ENCODE results near the gene TMTC1. TPM values are rescaled to one million over a fixed set of nuclear protein-coding genes. Genes with fewer than 3 reads are reported as not detected.

The TMTC1 gene
- total RNA-seq, 2 experiments from 2014 or later, result not detected

GRCh38 chr12:29516431-29516875 lies 267.3 kb downstream of the TMTC1 start:
- no peaks in the 10 kb centered on the region for H3K4me1 Mint-ChIP-seq (ENCODE audit: low read depth)
- no peak for TF ChIP-seq CTCF (IDR thresholded peaks at IDR 0.05)

GRCh38 chr12:29510591-29511185 lies 273.1 kb downstream of the TMTC1 start:
- DNase-seq (no peak), ATAC-seq (no peak)
- H3K9me3 Mint-ChIP-seq, result no peaks in the 10 kb centered on the region
- no peak for TF ChIP-seq CTCF (IDR thresholded peaks at IDR 0.05)
- no peak overlapping the region for H3K4me3 Mint-ChIP-seq
- H3K36me3 Mint-ChIP-seq (ENCODE audit: low read depth), result no peaks in the 10 kb centered on the region
- POLR2A ChIA-PET, result no interaction called here
- CTCF ChIA-PET, result interaction anchor here (1.4 to 1.5 kb wide), 2 partner anchors 8 to 11 kb away, joined by 4 to 6 read pairs; no protein-coding TSS in a partner anchor
- no peak overlapping the region for H3K27ac Mint-ChIP-seq
- H3K27me3 Mint-ChIP-seq, result peaks cover 15% of the 10 kb centered on the region
- no peaks in the 10 kb centered on the region for H3K4me1 Mint-ChIP-seq (ENCODE audit: low read depth)
- intact Hi-C loops (cut with micrococcal nuclease), result no loop called here

More at GRCh38 chr12:29516431-29516875, 267.3 kb downstream of the TMTC1 start:
- DNase-seq (no peak), ATAC-seq (no peak)
- Mint-ChIP-seq H3K36me3 (ENCODE audit: low read depth) (no peaks in the 10 kb centered on the region), H3K4me3 (no peak overlapping the region), H3K27ac (no peak overlapping the region), H3K9me3 (no peaks in the 10 kb centered on the region), H3K27me3 (peaks cover 6% of the 10 kb centered on the region)
- CTCF ChIA-PET, result no interaction called here
- intact Hi-C loops (cut with micrococcal nuclease), result no loop called here
- POLR2A ChIA-PET, result no interaction called here

GRCh38 chr12:29509503-29509902 lies 274.2 kb downstream of the TMTC1 start:
- ChIA-PET POLR2A (no interaction called here), CTCF (interaction anchor here (1.4 kb wide), 1 partner anchor 10 kb away, joined by 4 read pairs; no protein-coding TSS in a partner anchor)
- Mint-ChIP-seq H3K9me3 (no peaks in the 10 kb centered on the region), H3K4me1 (ENCODE audit: low read depth) (no peaks in the 10 kb centered on the region), H3K36me3 (ENCODE audit: low read depth) (no peaks in the 10 kb centered on the region), H3K27me3 (peaks cover 9% of the 10 kb centered on the region), H3K27ac (no peak overlapping the region), H3K4me3 (no peak overlapping the region)
- TF ChIP-seq CTCF (IDR thresholded peaks at IDR 0.05), result no peak
- ATAC-seq, result no peak
- no peak for DNase-seq
- intact Hi-C loops (cut with micrococcal nuclease), result no loop called here

GRCh38 chr12:29508949-29509348 lies 274.8 kb downstream of the TMTC1 start:
- no peaks in the 10 kb centered on the region for H3K9me3 Mint-ChIP-seq
- POLR2A ChIA-PET, result no interaction called here
- H3K4me1 Mint-ChIP-seq (ENCODE audit: low read depth), result no peaks in the 10 kb centered on the region
- CTCF ChIA-PET, result no interaction called here
- H3K27ac Mint-ChIP-seq, result no peak overlapping the region
- TF ChIP-seq CTCF (IDR thresholded peaks at IDR 0.05), result no peak
- DNase-seq (no peak), ATAC-seq (no peak)
- intact Hi-C loops (cut with micrococcal nuclease), result no loop called here
- H3K4me3 Mint-ChIP-seq, result no peak overlapping the region
- peaks cover 11% of the 10 kb centered on the region for H3K27me3 Mint-ChIP-seq
- no peaks in the 10 kb centered on the region for H3K36me3 Mint-ChIP-seq (ENCODE audit: low read depth)

- intact Hi-C loops (cut with micrococcal nuclease), result no loop called here
- TF ChIP-seq CTCF (IDR thresholded peaks at IDR 0.05), result no peak
- Mint-ChIP-seq H3K4me3 (no peak overlapping the region), H3K27ac (no peak overlapping the region), H3K4me1 (ENCODE audit: low read depth) (no peaks in the 10 kb centered on the region), H3K27me3 (peaks cover 10% of the 10 kb centered on the region), H3K36me3 (ENCODE audit: low read depth) (no peaks in the 10 kb centered on the region), H3K9me3 (no peaks in the 10 kb centered on the region)
- DNase-seq, result no peak
- no peak for ATAC-seq
- ChIA-PET POLR2A (no interaction called here), CTCF (no interaction called here)
Observed at GRCh38 chr12:29505122-29505521, 278.6 kb downstream of the TMTC1 start.
